ENCODE data around the gene ESPL1. TPM values are rescaled to one million over a fixed set of nuclear protein-coding genes. Genes with fewer than 3 reads are reported as not detected.
A peak's percentile ranks its signal among the peaks of the same experiment; 100 is the strongest.

Gene ESPL1
- total RNA-seq, 1 experiment from 2014 or later, result 22.1 TPM

DNA sequence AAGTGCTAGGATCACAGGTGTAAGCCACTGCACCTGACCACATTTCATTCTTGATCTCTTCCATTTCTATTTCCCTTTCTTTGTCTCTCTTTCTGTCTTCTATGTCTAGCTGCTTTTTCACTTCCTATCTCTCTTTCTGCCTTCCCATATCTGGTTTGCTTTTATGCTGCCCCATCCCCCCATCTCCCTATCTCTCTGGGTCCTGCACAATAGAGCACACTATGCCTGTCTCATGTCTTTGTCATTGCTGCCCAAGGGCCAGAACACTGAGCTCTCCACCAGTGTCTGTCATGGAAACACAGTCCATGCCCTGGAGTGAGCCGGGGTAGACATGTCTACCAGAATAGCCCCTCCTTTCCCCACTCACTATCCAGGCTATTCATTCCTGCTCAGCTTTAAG is 23.8 kb upstream of the ESPL1 start:
- H3K36me3 ChIP-seq, result no peaks in the 10 kb centered on the region
- no peak for DNase-seq

DNA sequence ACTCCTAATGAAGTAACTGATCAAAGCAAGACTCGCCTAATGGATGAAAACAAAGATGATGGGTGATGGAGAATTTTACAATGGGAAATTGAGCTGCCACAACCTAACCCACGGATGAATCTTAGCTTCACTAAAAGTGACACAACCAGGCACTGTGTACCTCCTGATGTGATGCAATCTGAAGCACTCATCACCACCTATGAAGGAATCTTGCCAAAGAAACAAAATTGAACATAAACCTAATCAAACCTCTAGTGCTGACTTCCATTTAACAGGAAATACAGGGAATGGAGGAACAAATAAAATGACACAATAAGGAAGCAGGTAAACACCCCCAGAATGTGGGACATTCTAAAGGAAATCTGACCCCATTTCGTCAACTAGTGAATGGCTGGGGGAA is 22.8 kb upstream of the ESPL1 start:
- Histone ChIP-seq H3K36me3 (no peaks in the 10 kb centered on the region), H3K4me3 (no peak overlapping the region), H3K9me3 (no peaks in the 10 kb centered on the region), H3K27me3 (peaks cover 4% of the 10 kb centered on the region; the same call in 1 of the 2 replicates)
- DNase-seq, result no peak

More for the DNA sequence above, 23.8 kb upstream of the ESPL1 start:
- H3K27me3 ChIP-seq, result peaks cover 4% of the 10 kb centered on the region; the same call in 1 of the 2 replicates
- H3K4me3 ChIP-seq, result no peak overlapping the region
- no peaks in the 10 kb centered on the region for H3K9me3 ChIP-seq

DNA sequence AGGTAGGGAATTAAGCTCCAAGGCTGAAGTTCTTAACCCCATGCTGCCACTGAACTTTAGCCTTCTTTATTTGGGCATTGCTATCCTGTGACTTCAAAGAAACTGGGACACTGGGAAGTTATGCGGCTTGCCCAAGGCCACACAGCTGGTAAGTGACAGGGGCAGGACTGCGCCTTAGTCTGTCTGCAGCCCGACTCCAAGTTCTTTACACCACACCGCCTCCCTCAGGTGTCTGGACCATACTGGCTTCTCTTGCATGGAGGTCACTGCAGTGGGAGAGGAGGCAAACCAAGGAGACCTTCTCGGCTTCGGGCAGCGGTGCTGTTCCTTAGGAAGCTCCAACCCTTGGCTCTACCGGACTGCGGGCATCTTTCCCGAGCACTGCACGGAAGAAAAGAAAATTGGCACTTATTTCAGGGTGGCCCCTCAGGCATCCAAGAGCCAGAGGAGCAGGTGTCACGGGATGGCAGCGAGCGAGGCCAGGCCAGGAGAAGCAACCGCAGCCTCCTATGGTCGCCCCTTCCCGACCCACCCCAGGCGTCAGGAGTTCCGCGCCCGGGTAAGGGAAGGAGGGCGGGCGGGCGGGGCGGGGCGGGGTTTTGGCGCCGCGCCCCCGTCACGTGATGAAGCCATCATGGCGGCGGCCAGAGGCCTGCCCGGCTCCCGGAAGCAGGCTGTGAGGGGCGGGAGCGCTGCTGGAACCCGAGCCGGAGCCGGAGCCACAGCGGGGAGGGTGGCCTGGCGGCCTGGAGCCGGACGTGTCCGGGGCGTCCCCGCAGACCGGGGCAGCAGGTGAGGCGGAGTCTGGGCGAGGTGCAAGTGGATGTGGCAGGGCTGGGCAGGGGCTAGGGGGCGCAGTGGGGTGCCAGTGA is 16.4 kb upstream of the ESPL1 start:
- H3K4me3 ChIP-seq, result peak overlapping the region; percentile 76
- H3K27me3 ChIP-seq, result no peaks in the 10 kb centered on the region
- peaks cover 14% of the 10 kb centered on the region for H3K36me3 ChIP-seq
- DNase-seq, result peak; percentile 78
- no peaks in the 10 kb centered on the region for H3K9me3 ChIP-seq

DNA sequence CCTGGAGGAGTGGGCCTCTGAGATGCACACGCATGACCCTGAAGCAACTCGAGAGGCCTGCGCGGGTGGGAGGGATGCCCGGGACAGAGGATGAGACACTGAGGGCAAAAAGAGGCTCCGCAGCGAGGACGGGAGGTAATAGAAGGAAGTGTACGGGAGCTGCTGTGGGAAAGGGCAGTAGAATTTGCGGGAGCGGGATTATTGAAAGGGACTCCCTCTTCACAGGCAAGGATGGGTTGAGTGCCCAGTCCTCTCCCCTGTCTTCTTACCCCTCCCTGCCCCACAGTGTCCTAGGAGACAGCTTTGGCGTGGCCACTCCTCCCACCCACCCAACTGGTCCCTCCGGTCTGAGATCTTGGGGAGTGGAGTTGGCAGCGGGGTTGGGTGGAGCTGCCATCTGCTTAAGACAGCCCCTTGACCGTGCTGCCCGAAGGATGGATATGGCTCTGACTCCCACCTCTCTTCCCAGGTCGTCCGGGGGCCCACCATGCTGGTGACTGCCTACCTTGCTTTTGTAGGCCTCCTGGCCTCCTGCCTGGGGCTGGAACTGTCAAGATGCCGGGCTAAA is 15.7 kb upstream of the ESPL1 start:
- DNase-seq, result peak; percentile 58
- Histone ChIP-seq H3K4me3 (peak overlapping the region; percentile 76), H3K9me3 (no peaks in the 10 kb centered on the region), H3K36me3 (peaks cover 14% of the 10 kb centered on the region), H3K27me3 (no peaks in the 10 kb centered on the region)

DNA sequence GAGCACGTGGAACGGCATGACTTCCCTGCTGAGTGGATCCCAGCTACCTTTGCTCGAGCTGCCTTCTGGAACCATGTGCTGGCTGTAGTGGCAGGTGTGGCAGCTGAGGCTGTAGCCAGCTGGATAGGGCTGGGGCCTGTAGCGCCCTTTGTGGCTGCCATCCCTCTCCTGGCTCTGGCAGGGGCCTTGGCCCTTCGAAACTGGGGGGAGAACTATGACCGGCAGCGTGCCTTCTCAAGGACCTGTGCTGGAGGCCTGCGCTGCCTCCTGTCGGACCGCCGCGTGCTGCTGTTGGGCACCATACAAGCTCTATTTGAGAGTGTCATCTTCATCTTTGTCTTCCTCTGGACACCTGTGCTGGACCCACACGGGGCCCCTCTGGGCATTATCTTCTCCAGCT is 14.8 kb upstream of the ESPL1 start:
- Histone ChIP-seq H3K4me3 (no peak overlapping the region), H3K27me3 (no peaks in the 10 kb centered on the region), H3K36me3 (peaks cover 14% of the 10 kb centered on the region), H3K9me3 (no peaks in the 10 kb centered on the region)
- no peak for DNase-seq

DNA sequence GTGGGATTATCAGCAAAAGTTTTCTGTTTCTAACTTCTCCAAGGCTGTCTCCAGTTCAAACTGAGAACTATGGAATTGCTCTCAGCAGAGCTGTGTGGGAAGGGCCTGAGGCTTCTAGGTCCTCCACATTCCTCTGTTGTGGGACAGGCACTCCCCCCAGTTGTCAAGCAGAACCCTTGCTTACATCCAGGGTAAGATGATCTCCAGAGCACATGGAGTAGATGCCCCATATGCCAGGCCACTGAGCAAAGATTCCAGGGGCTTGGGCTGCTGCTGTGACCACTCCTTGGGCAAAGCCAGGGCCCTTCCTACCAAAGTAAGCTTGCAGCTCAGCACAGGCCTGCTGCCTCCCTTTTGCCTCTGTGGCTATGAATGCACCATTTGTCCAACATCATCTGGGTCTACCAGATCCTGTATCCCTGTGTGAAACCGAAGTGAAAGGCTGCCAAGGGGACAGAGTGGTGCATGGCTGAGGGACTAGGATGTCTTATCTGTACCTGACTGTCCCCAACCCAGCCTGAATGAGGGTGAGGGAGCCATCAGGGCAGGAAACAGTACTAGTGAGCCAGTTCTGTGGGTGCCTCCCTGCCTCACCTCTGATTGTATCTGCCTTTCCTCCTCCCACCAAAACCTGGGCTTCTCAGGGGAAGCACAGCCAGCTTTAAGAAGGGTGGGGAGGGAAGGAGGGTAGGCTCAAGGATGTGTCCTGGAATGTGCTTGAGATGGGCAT is 13.1 kb upstream of the ESPL1 start:
- DNase-seq, result no peak
- H3K36me3 ChIP-seq, result peaks cover 14% of the 10 kb centered on the region
- H3K9me3 ChIP-seq, result no peaks in the 10 kb centered on the region
- no peaks in the 10 kb centered on the region for H3K27me3 ChIP-seq
- H3K4me3 ChIP-seq, result no peak overlapping the region

DNA sequence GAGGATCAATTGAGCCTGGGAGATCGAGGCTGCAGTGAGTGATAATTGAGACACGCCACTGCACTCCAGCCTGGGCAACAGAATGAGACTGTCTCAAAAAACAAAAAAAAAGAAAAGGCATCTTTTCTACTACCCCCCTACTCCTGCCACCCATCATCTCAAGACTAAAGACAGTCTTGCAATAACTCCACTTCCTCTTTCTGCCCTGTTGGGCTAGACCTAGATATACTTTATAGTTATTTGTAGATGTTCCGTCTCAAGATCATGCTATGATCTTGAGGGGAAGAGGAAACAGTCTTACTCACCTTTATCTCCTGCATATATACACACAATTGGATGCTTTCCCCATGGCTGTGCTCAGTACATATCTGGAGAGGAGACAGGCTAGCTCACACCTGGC is 12.1 kb upstream of the ESPL1 start:
- H3K4me3 ChIP-seq, result no peak overlapping the region
- no peak for DNase-seq
- no peaks in the 10 kb centered on the region for H3K27me3 ChIP-seq
- H3K36me3 ChIP-seq, result peaks cover 14% of the 10 kb centered on the region
- H3K9me3 ChIP-seq, result no peaks in the 10 kb centered on the region

DNA sequence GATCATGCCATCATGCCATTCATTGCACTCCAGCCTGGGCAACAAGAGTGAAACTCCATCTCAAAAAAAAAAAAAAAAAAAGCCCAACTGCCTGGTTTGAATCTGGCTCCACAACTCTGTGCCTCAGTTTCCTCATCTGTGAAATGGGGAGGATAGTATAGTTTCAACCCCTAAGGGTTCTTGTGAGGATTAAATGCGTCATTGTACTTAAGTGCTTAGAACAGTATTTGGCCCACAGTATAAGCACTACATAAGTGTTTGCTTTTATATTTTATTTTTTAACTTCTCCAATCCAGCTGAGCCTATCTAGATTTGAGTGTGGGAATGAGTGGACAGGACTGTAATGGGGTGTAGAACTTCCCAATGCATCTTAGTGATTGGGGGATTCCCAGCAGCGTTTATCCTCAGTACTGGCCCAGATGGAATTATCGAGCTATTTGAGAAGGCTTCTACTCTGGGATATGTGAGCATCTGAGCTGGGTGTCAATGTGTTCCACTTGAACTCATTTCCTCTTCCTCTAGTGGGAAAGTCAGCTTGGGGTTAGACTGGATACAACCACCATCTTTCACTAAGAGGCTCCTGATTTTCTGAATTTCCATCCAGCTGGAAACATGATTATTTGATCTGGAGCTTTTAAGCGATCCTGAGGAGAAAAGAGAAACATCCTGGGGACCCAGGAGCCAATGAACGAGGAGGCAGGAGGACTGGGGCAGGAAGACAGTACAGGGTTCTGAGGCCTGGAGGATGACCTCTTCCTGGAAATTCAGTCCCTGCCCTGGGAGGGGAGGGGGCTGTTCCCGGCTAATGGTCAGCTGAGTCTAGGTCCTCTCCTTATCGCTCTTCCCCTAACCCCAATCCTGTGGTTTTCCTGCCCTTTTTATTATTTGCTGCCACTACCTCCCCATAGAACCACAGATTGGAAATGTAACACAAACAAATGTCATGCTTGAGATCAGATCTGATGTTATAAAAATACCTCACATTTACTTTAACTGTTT is 9.3 kb upstream of the ESPL1 start:
- no peak for DNase-seq
- peaks cover 3% of the 10 kb centered on the region for H3K36me3 ChIP-seq
- H3K4me3 ChIP-seq, result no peak overlapping the region
- H3K9me3 ChIP-seq, result no peaks in the 10 kb centered on the region
- no peaks in the 10 kb centered on the region for H3K27me3 ChIP-seq

DNA sequence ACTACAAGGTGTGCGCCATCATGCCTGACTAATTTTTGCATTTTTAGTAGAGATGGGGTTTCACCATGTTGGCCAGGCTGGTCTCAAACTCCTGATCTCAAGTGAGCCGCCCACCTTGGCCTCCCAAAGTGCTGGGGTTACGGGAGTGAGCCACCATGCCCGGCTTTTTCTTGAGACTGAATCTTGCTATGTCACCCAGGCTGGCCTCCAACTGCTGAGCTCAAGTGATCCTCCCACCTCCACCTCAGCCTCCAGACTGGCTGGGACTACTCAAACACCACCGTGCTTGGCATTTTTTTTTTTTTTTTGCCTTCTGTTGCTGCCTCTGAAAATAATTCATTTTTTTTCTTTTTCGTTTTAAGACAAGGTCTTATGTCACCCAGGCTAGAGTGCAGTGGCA is 8.2 kb upstream of the ESPL1 start:
- Histone ChIP-seq H3K36me3 (no peaks in the 10 kb centered on the region), H3K27me3 (no peaks in the 10 kb centered on the region), H3K9me3 (no peaks in the 10 kb centered on the region), H3K4me3 (no peak overlapping the region)
- DNase-seq, result no peak

DNA sequence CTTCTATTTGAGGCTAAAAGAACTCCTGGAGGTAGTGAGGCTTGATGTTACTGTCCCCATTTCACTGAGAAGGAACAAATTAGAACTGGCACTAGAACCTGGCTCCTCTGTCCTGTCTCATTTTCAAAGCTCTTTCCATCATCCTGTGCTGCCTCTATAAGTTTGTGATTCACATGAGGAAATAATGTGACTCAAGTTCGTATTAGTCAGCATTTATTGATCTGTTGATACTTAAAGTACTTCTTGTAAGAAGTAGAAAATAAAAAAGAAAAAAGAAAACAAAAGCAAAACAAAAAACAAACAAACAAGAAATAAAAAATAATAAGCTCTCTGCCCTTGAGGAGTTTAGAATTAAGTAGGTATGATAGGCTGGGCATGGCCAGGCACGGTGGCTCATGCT is 2.3 kb upstream of the ESPL1 start:
- Histone ChIP-seq H3K27me3 (no peaks in the 10 kb centered on the region), H3K9me3 (no peaks in the 10 kb centered on the region), H3K4me3 (no peak overlapping the region), H3K36me3 (peaks cover 23% of the 10 kb centered on the region)
- DNase-seq, result no peak

DNA sequence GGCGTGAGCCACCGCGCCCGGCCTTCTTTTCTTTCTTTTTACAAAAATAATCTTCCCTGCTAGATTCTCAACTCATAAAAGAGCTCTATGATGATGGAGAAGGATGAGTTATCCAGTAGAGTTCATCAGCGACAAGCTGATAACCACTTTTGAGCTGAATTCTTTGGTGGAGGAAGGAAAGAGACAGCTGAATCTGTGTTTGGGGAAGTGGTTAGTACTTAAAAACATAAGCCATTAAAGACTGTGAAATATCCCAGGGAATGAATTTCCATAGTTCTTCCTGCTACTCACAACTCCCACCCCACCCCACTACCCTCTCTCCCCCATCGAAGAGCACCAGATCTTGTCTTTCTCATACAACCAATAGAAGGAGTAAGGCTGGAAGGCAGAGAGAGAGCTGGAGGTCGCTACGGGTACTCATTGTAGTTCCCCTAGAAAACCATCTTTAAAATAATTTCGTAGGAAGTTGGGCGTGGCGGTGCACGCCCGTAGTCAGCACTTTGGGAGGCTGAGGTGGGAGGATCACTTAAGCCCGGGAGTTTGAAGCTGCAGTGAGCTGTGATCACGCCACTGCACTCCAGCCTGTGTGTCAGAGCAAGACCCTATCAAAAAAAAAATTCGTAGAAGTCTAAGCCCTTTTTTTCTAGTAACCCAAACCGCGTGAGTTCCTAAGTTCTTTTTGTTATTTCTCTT is 647 bp upstream of the ESPL1 start:
- DNase-seq, result peak; percentile 14
- Histone ChIP-seq H3K27me3 (no peaks in the 10 kb centered on the region), H3K4me3 (peak overlapping the region; percentile 92), H3K9me3 (no peaks in the 10 kb centered on the region), H3K36me3 (peaks cover 35% of the 10 kb centered on the region)

DNA sequence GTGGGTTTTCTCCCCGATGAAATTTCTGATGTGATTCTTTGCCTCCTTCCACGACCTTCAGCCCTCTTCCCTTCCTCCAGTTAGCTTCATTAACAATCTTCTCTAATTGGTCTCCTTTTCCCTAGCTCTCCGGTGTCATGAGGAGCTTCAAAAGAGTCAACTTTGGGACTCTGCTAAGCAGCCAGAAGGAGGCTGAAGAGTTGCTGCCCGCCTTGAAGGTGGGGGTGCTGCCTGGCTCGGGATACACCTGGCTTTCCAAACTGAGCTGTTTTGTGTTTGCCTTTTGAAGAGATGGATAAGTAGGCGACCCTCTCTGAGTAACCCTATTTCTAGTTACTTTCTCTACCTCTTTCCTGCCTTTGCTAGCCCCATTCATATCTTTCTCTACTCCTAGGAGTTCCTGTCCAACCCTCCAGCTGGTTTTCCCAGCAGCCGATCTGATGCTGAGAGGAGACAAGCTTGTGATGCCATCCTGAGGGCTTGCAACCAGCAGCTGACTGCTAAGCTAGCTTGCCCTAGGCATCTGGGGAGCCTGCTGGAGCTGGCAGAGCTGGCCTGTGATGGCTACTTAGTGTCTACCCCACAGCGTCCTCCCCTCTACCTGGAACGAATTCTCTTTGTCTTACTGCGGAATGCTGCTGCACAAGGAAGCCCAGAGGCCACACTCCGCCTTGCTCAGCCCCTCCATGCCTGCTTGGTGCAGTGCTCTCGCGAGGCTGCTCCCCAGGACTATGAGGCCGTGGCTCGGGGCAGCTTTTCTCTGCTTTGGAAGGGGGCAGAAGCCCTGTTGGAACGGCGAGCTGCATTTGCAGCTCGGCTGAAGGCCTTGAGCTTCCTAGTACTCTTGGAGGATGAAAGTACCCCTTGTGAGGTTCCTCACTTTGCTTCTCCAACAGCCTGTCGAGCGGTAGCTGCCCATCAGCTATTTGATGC is 797 bp downstream of the ESPL1 start:
- Histone ChIP-seq H3K9me3 (no peaks in the 10 kb centered on the region), H3K27me3 (no peaks in the 10 kb centered on the region), H3K4me3 (peak overlapping the region; percentile 92), H3K36me3 (peaks cover 43% of the 10 kb centered on the region)
- DNase-seq, result no peak

DNA sequence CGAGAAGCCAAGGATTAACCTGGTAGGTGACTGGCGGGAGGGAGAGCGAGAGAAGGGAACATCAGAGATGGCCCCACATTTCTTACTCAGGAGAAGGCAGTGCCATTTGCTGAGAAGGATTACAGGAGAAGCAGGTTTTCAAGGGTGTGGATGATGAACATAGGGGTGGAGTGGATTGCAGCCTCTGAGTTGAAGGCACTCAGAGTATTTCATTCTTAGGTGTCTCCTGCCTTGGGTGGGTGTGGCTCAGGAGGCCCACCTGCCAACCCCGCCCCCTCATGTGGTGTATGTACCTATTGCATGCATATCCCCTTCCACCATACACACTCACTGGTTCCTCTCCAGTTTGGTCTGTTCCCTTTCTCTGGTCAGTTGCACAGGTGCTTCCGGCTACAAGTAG is 6.3 kb downstream of the ESPL1 start:
- DNase-seq, result no peak
- Histone ChIP-seq H3K27me3 (no peaks in the 10 kb centered on the region), H3K36me3 (peaks cover 76% of the 10 kb centered on the region), H3K9me3 (no peaks in the 10 kb centered on the region), H3K4me3 (no peak overlapping the region)

DNA sequence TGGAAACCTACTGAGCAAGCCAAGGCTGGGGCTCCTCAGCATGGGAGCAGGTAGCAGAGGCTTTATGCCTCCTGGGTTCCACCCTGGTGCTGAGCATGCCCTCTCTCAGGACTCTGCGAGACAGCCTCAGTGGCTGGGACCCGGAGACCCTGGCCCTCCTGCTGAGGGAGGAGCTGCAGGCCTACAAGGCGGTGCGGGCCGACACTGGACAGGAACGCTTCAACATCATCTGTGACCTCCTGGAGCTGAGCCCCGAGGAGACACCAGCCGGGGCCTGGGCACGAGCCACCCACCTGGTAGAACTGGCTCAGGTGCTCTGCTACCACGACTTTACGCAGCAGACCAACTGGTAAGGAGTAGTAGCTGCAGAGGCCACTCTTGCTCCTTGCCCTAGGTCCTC is 8.4 kb downstream of the ESPL1 start:
- Histone ChIP-seq H3K36me3 (peaks cover 71% of the 10 kb centered on the region), H3K27me3 (no peaks in the 10 kb centered on the region), H3K9me3 (no peaks in the 10 kb centered on the region), H3K4me3 (no peak overlapping the region)
- DNase-seq, result no peak

DNA sequence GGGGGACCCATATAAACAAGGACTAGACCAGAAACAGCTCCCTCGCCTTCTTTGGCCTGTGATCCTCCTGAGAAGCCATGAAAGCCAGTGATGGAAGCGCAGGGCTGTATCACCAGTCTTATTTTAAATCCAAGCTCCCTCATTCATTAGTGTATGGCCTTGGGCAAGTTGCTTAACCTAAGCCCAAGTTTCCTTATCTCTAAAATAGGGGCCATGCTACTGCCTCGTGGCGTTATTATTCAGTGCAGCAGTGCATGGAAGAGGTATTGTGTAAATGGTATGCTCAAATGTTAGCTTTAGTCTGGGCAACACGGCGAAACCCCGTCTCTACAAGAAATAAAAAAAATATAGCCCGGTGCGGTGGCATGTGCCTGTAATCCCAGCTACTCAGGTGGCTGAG is 9.9 kb downstream of the ESPL1 start:
- H3K36me3 ChIP-seq, result peaks cover 74% of the 10 kb centered on the region

More for the DNA sequence above, 9.9 kb downstream of the ESPL1 start:
- Histone ChIP-seq H3K4me3 (no peak overlapping the region), H3K27me3 (no peaks in the 10 kb centered on the region), H3K9me3 (no peaks in the 10 kb centered on the region)
- no peak for DNase-seq

Measured in MG63 (cell line).